Bone marrow (tissue), 2 donors: Measurements from ENCODE around the gene PLXNA1.

Source experiments
- DNase-seq, 2 donors: peaks; one replicate each; lab custom pipeline; 2025; lab: John Stamatoyannopoulos, UW

Gene PLXNA1

DNA sequence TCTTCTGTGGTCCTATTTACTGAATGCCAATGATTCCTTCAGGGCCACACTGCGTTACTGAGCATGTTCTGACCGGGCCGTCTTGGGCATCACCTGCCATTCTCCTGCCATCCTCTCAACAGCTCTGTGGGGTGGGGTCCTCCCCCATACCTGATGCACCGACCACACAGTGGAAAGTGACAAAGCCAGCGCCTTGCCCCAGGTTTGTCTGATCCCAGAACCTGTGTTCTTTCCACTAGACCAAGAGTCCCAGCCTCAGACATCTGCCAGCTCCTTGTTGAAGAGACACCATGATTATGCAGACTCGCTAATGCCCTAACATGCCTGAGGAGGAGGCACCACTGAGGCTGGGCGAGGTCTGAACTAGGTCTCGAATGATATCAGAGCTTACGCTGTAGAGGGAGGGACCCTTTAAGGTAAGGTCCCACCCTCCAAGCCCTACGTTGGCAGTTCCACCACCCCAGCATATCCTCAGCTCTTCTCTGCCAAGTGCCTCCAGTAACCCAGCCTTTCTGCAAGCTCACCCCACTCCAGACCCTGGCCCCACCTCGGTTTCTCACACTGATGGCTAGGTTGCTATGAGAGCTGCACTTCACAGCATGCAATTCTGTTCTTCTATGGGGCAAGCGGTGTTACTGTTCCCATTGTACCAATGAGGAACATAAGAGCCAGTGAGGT, 29.8 kb upstream of the PLXNA1 start:
- DNase-seq: no peak

DNA sequence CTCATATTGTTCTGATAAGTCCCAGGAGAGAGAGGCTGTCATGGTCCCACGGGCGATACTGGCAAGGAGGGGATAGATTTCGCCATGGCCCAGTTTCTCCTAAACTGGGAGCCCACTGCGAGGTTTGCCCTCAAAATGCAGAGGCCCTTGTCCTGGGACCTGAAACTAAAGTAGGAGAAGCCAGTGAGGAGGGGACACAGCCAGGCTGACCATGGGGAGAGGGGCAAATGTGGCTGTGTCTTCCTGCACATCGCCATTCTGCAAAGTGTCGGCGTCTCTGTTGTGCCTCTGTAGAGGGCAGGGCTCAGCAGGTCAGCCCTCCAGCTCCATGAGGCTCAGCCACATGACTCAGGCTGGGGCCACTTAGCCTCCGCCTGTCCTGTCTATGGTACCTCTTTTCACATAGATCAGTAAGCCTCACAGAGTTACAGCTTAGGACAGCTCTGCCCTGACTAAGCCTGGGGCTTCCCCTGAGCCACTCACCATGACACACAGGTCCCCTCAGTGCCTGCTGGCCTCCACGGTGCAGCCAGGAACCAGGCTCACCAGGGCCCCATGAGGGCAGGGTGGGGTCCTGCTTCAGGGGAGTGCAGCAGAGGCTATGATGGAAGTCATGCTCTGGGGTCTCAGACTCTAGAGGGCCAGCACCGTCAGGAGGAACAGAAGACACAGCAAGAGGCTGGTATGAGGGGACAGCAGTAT, 28.6 kb upstream of the PLXNA1 start:
- DNase-seq: no peak

DNA sequence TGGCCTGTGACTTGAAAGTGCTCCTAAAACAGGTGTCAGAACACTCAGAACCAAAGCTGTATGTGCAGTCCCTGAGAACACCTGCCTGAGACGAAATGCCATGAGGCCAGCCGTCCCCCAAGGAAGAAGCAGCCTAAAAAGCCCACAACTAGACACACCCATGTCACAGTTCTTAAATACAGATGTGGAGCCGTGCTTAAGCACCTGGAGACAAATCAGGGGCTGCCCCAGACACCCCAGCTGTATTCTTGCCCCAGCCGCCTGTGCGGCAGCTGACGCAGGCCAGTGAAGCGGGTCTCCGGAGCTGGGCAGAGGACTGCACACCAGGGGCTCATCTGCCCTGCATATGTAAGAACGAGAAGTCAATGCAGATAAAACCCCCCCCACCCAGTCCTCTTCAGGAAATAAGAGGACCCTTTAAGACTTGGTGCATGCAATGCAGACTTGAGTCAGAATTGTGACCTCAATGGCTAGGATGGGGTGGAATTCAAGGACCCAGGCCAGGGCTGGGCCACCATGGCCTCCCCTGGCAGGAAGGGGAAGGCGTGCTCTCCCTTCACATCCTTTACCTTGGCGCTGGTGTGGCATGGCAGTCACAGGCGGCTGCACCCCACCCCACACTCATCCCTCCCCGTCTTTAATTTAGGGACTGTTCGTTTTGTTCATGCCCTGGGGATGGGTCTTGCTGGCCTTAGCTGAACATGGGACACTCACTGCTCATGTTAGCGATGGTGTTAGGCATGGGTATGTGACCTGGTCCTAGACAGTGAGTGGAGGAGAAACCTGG, 27.7 kb upstream of the PLXNA1 start:
- DNase-seq: no peak

DNA sequence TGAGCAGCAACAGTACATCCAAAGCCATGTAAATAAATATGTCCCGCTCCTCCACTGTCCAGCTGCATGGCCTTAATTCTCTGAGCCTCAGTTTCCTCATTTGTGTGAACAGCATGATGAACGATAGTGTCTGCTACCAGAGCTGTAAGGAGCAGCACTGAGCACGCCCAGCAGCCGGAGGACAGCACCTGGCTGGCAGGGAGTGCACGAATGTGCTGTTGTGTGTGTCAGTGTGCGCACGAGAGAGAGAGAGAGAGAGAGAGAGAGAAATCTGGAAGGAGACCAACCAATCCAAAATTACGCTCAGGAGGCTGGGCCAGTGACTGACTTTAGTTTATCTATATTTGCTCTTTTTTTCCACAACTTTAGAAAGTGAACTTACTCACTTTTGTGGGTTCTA, 26.6 kb upstream of the PLXNA1 start:
- DNase-seq: no peak

DNA sequence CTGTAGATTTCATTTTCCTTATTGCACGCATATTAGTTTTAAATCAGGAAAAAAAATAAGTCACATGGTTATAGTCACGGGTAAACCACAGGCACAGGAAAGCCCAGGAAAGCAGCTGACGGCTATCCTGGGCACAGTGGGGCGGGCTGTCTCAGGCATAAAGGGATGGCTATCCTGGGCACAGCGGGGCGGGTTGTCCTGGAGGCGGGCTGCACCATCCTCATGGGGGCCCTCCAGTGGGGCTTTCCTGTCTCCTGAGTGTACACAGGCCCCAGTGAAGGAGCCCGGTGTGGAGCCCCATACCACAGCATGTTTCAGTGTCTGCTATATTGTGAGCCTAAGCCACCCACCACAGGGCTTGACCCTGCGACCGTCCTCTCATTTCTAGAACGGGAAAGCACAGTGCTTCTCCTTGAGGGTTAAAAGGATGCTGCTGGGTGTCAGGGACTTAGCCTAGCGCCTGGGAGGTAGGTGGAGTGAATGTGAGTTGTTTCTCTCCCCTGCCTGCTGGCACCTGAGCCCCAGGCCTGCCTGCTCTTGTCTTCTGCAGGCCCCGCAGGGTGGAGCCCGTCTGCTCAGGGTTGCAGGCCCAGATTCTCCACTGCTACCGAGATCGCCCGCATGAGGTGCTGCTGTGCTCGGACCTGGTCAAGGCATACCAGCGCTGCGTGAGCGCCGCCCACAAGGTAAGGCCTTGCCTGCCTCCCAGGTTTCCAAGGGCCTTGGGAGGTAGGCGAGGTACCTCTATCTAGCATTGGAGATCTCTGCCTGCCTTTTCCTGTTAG, 25.9 kb upstream of the PLXNA1 start:
- DNase-seq: no peak

DNA sequence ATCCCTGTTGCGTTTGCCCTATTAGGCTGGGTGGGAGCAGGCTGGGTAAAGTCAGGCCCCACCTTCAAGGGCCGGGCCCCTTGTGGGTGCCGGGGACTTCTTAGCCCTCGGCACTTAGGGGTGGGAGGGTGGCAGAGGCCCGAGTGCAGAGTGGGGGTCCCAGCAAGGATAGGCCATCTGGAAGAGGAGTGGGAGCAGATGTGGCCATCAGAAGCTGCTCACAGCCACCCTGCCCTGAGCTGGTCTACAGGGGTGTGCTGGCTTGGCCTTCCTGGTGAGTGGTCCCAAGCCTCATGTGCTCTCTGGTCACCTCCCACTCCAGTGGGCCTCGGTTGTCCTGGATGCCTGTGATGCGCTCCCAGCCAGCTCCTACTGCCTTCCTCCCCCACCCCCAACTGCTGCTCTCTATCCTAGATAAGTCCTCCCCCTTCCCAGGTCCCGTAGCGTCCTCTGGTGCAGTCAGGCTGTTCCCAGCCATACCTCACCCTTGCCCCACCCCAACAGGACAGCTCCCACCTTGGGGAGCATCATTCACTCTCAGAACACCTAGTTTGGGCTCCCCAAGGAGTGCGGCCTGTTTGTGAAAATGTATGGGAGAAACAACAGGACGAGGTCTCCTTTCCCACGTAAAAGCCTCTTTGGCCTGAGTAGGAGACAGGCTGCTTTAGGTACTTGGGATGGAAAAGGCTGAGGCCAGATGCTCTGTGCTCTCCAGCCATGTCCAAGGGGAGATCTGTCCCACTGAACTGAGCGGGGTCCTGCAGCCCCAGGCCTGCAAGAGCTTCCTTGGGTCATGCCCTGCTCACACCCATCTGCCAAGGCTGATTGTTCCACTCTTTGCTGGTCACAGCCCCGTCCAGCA, 24.9 kb upstream of the PLXNA1 start:
- no peak for DNase-seq

DNA sequence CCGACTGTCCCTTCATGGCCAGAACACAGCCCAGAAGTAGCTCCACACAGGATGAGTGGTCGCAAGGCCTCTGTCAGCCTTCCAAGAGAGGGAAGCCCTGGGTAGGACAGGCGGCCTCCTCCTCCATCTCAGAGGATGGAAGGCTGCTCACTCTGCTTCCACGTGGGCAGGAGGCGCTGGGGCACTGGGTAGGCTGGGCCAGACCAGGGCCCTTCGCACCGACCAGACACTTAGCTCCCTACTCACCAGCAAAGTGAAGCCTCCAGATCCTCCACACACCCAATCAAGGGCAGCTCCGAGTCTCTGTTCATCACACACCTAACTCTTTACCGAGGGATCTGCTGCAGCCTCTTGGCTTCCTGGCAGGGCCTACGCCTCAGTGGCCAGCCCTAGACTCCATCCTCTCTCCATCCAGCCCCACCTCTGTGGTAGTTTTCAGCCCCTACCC, 24.3 kb upstream of the PLXNA1 start:
- DNase-seq: no peak

DNA sequence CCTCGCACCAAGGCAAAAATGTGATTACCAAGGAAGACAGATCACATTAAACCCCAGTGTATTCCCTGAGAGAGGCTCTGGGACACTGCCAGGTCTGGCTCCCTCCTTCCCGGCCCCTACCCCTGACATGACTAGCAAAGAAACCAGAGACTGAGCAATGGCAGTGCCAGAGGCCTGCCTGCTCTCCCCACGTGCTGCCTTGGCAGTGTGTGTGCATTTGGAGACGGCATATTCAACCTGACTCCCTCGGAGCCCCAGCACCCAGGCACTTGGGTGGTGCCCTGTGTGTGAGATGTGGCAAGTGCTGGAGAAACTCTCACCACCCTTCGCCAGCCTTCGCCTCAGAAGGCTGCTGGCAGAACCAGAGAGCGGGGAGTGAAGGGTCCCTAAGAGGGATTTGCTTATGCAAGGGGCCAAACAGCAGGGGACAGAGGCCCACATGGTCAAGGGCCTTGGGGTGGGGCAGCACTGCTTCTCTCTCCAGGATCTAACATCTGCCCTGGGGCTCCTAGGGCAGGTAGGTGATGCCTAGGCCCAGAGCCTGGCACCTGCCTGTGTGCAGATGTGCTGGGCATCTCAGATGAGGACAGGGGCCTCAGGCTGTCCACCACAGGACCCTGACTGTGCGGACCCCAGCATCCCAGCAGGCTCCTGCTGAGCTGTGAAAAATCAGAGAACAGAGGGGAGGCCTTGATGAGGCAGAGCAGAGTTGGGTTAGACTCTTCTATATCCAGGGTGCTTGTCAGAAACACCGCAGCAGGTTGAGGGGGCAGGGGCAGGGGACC, 23.6 kb upstream of the PLXNA1 start:
- no peak for DNase-seq

DNA sequence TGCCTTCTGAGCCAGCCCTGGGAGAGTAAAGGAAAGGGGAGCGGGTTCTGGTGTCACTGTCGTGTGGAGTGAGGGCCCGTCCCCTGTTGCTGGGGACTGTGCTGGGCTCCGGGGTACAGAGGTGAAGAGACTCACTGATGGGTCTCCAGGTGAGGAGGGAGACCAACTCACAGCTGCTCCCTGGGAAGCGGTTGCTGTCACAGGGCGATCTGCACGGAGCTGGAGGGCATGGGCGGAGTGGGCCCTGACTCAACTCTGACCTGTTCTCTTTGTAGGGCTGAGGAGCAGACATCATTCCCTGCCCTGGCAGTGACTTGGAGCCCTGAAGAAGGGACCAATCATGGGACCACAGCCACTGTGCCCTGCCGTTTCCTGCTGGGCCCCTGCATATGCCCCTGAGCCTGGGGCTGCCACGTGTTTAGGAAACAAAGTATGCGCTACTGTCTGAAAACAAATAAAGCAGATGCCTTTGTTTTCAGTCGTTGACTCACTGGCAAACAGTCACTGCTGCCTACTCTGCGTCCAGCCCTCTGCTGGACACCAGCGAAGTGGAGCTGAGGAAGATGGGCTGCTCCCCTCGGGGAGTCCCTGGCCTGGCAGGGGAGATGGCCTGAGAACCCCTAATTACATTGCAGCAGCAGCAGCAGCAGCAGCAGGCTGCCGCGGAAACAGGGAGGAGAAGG, 22.9 kb upstream of the PLXNA1 start:
- DNase-seq: no peak

DNA sequence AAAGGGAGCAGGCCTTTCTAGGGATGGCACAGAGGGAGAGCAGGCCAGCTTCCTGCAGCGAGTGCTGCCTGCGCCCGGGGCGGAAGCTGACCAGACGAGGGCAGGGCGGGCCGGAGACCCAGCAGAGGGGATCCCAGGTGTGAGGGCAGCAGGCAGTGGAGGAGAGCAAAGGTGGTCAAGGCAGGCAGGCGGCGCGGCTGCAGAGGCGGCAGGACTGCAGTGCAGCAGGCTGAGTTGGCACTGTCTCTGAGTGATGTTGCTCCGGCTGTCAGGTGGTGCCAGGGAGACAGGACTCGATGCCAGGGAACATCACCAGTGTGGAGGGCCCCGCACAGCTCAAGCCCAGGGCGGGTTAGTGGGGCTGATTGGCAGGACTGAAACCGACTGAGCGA, 22.3 kb upstream of the PLXNA1 start:
- no peak for DNase-seq

DNA sequence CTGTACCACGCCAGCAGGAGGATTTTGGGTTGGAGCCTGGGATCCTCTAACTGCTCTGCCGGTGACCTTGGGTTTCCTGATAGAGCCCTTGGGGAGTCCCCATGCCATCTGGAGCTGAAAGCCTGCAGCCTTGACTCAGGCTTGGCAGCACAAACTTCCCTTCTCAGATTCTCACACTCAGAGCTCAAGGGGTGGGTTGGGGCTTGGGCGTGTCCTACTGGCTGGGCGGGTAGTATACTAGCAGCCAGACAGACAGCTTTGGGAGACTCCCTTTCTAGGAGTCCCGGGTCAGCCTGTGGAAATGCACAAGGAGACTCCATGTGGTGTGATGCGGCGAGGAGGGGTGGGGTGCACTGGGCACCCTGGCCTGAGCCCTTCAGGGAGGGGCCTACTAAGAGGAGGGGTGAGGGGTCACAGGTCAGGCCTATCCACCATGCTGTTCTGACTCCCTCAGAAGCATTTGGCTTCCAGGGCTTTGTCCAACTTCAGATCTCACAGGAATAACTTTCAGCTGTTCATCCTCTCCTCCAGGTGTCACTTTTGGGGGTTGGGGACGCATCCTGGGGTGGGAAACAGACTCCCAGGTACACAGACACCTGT, 21.6 kb upstream of the PLXNA1 start:
- DNase-seq: no peak

DNA sequence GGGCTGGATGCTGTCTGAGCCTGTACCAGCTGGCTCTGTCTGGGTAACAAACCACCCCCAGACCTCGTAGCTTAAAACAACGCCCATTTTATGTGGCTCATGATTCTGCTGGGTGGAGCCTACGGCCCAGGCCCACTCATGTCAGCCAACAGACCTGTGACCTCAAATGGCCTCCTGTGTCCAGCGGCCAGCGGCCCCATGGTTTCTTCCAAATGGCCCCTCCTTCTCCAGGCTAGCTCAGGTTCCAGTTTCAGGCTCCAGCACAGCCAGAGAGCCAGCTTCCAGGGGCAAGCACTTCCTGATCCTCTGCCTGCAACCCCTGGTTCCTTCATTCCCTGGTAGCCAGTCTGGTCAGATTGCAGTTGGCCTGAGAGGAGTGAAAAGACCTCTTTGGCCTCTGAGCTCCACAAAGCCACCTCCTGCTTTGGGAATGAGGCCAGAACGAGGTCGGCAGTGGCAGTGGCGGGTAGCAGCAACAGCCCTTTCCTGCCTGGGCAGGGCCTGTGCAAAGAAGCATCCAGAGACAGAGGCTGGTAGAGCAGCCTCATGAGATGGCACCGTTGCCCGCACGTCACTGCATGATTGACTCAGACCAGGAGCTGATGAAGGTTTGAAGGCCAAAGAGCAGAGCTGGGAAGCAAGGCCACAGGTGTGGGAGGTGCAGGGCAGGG, 21.0 kb upstream of the PLXNA1 start:
- no peak for DNase-seq

DNA sequence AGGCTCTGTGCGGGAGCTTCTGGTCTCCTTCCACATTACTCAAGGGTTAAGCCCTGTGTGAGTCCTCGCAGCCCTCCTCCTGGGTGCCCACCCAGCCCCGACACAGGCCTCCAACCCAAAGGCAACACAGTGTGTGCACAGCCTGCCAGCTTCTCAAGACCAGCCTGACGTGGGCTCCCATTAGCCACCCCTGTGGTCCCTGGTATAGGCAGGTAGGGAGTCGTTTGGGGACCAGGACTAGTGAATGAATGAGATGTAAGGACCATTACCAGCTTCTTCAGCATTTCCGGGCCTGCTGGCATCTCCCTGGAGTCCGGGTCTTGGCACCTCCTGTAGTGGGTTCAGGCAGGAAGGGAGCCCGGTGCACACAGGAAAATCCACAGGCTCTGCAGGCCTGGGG, 20.2 kb upstream of the PLXNA1 start:
- no peak for DNase-seq

DNA sequence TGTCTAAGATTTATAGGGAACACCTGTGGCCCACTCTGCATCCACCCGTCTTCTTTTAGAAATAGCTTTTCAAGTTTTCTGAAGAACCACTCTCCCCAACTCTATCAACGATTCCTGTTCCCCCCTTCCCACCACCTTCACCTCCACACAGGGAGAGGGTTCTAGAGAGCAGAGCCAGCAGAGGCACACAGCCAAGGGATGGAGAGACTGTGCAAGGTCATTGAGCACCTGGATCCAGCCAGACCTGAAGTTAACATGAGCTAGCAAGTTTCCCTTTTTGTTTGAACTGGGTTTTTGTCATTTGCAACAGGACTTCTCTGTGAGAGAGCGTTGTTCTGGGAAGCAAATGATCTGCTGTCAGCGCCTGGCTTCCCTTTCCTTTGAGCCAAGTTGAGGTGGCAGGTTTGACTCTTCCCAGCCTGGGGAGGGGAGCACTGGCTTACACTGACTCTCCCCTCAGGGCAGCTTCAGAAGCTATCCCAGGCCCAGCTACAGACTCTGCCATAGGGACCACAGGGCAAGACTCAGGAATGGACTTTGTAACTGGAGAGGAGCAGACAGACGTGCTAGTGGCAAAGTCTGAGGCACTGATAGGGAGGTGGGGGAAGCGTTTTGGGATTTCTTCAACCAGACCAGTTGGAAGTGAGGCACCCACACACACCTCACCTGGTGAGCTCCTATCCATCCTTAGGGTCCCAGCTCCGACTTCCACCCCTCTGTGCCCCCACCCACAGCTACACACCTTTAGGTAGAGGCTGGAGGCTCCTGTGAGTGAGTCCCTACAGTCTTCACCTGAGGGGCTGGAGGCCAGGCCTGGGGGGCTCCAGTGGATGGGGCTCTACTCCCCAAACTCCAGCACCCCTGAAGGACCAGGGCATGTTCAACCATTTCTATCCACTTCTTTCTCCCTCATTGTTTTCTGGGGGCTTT, 19.4 kb upstream of the PLXNA1 start:
- no peak for DNase-seq

DNA sequence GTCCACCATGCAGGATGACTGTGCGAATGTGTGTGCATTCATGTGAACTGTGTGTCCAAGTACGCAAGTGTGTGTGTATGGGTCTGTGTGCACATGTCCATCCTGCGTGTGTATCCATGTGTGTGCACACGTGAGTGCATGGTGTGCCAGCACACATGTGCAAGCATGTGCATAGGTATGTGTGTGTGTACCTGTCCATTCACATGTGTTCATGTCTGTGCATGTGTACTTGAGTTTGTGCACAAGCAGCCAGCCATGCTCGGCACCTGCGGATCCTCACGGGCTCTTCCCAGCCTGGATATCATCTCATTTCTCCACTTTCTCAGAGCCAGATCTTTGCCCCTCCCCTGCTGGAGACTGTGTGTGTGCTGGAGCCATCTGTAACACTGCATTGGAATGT, 18.7 kb upstream of the PLXNA1 start:
- no peak for DNase-seq

DNA sequence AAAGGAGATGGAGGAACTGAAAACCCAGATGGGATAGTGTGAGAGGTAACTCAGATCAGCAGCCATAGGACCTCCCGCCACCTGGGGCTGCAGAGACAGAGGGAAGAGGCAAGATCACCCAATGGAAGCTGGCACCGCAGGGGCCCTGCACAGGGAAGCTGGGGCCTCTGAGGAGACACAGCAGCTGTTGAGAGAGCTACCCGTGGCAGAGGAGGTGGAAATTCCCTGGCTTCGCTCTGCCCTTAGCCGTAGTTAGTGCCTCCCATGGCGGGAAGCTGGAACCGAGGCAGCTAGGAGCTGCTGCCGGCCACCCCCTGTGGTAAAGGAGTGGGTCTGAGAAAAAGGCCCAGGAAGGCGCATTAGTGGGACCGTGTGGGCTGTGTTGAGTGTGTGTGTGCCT, 18.0 kb upstream of the PLXNA1 start:
- no peak for DNase-seq

DNA sequence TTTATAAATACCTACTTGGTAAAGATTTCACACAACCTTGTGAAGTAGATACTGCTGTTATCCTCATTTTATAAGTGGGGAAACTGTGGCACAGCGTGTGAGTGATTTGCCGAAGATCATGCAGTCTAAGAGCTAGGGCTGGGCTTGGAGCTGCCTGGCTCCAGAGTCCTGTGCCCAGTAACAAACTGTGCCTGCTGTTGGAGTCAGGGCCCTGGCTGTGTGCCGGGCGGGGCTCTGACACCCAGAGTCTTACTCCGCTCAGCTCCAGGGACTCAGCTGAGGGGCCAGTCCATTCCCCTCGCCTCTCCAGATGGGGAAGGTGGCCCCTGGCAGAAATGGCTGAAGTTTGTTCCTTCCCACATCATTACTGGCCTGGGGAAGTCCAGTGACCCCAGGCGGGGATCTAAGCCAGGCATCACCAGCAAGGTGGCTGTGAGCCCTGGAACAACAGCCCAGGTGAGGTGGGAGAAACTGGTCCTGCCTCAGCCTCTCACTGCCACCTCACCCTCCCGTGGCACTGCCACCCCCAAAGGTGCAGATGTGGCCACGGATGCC, 17.3 kb upstream of the PLXNA1 start:
- DNase-seq: no peak

DNA sequence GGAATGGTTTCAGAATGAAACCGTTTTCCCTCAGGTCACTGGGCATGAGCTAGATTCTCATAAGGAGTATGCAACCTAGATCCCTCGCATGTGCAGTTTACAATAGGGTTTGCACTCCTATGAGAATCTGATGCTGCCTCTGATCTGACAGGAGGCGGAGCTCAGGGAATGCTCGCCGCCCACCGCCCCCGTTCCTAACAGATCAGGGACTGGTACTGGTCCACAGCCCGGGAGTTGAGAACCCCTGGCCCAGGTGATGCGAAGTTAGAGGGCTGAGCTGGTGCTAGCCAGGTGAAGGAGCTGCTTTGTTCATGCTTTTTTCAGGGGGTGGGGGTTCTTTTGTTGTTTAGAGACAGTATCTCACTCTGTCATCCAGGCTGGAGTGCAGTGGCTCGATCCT, 15.5 kb upstream of the PLXNA1 start:
- DNase-seq: no peak
